DND-41 (cell line): ENCODE results near the gene RSPH3.

Source experiments
- ATAC-seq: fragments of 200-7000 bp; cut with Tn5 transposase; 3 replicates; pipeline ENCODE4 v1.9.1; 2021; ENCODE audit warnings: low read depth; ENCODE audit not compliant: insufficient read depth
- DNase-seq: peaks from one replicate; pipeline ENCODE4 v3.0.0-alpha.2; 2020
- H2AFZ ChIP-seq: 2 replicates; pipeline ENCODE4 v1.6.0; 2012; ENCODE audit warnings: low read depth, low read length
- H3K27ac ChIP-seq: 2 replicates; pipeline ENCODE4 v1.5.1; 2012; ENCODE audit warnings: low read length, inconsistent platforms
- H3K27me3 ChIP-seq: fragments of 200-600 bp; sonication (generic); 2 replicates; pipeline ENCODE4 v1.6.0; 2012; ENCODE audit warnings: low read length, mild to moderate bottlenecking, inconsistent platforms; ENCODE audit not compliant: insufficient read depth, poor library complexity
- H3K36me3 ChIP-seq: 2 replicates; pipeline ENCODE4 v1.5.1; 2012; ENCODE audit warnings: low read length, inconsistent platforms; ENCODE audit not compliant: insufficient read depth
- H3K4me1 ChIP-seq: 2 replicates; pipeline ENCODE4 v1.5.1; 2012; ENCODE audit warnings: mild to moderate bottlenecking, low read length; ENCODE audit not compliant: insufficient read depth
- H3K4me2 ChIP-seq: 2 replicates; pipeline ENCODE4 v1.6.0; 2012; ENCODE audit warnings: mild to moderate bottlenecking, moderate library complexity, low read length, inconsistent platforms; ENCODE audit not compliant: insufficient read depth
- H3K4me3 ChIP-seq, 2 experiments: fragments of 200-600 bp in 1 of 2; shearing (Covaris generic) in 1 of 2; 2 replicates each; pipeline ENCODE4 v1.5.1; 2012 to 2016; ENCODE audit warnings: inconsistent platforms in 2 of 2, low read length in 2 of 2, mild to moderate bottlenecking in 2 of 2, low read depth in 1 of 2, moderate library complexity in 1 of 2
- H3K79me2 ChIP-seq: 2 replicates; pipeline ENCODE4 v1.6.0; 2012; ENCODE audit warnings: low read length, inconsistent platforms; ENCODE audit not compliant: insufficient read depth
- H3K9ac ChIP-seq: 2 replicates; pipeline ENCODE4 v1.6.0; 2012; ENCODE audit warnings: low read depth, mild to moderate bottlenecking, inconsistent platforms, low read length, moderate library complexity
- H3K9me3 ChIP-seq: 2 replicates; pipeline ENCODE4 v1.5.1; 2012; ENCODE audit warnings: low read length, moderate library complexity, mild to moderate bottlenecking, inconsistent platforms; ENCODE audit not compliant: insufficient read depth, severe bottlenecking
- H4K20me1 ChIP-seq: 2 replicates; pipeline ENCODE4 v1.6.0; 2012; ENCODE audit warnings: low read length; ENCODE audit not compliant: insufficient read depth
- CTCF ChIP-seq: IDR thresholded peaks from 2 replicates; pipeline ENCODE4 v1.5.1; 2012; ENCODE audit warnings: borderline replicate concordance, low read length, moderate library complexity, mild to moderate bottlenecking; ENCODE audit not compliant: poor library complexity, severe bottlenecking; ENCODE audit errors: extremely low read depth
- EZH2 ChIP-seq: IDR thresholded peaks from 3 replicates; pipeline ENCODE4 v1.6.1; 2012; ENCODE audit warnings: borderline replicate concordance, low read depth, mild to moderate bottlenecking, moderate library complexity, low read length, inconsistent platforms; ENCODE audit not compliant: severe bottlenecking

RSPH3 gene

GRCh38 chr6:159042826-159043181, 42.8 kb upstream of the RSPH3 start:
- no peak overlapping the region for H2AFZ ChIP-seq
- H3K4me3 ChIP-seq, result peak overlapping the region in 1 of 2 experiments; percentile 65; a peak in 2 of 4 replicates
- no peaks in the 10 kb centered on the region for H3K9me3 ChIP-seq
- peak overlapping the region; percentile 82 for H3K27ac ChIP-seq
- peaks cover 41% of the 10 kb centered on the region for H3K4me1 ChIP-seq
- no peaks in the 10 kb centered on the region for H3K27me3 ChIP-seq
- no peak for ATAC-seq
- peak overlapping the region; percentile 60; the same call in 1 of the 2 replicates for H3K9ac ChIP-seq
- no peaks in the 10 kb centered on the region; the same call in 1 of the 2 replicates for H4K20me1 ChIP-seq
- peak overlapping the region; percentile 69 for H3K4me2 ChIP-seq
- TF ChIP-seq EZH2 (no peak), CTCF (no peak)
- H3K79me2 ChIP-seq, result no peaks in the 10 kb centered on the region
- peaks cover 49% of the 10 kb centered on the region for H3K36me3 ChIP-seq
- DNase-seq, result no peak

- Histone ChIP-seq H2AFZ (no peak overlapping the region; the same call in 1 of the 2 replicates), H3K36me3 (peaks cover 54% of the 10 kb centered on the region), H3K4me1 (peaks cover 41% of the 10 kb centered on the region), H3K27ac (peak overlapping the region; percentile 82), H3K4me3 (peak overlapping the region in 1 of 2 experiments; percentile 65; a peak in 1 of 4 replicates), H3K9ac (peak overlapping the region; percentile 60), H3K9me3 (no peaks in the 10 kb centered on the region), H4K20me1 (no peaks in the 10 kb centered on the region; the same call in 1 of the 2 replicates), H3K79me2 (no peaks in the 10 kb centered on the region), H3K27me3 (no peaks in the 10 kb centered on the region), H3K4me2 (peak overlapping the region; percentile 69)
- ATAC-seq (peak; percentile 60), DNase-seq (peak; percentile 77)
- TF ChIP-seq EZH2 (no peak), CTCF (peak; percentile 100)
Observed at GRCh38 chr6:159042003-159042825, 42.2 kb upstream of the RSPH3 start.

- DNase-seq (no peak), ATAC-seq (no peak)
- H3K4me1 ChIP-seq, result peaks cover 41% of the 10 kb centered on the region
- H3K9ac ChIP-seq, result no peak overlapping the region
- no peak overlapping the region for H2AFZ ChIP-seq
- peaks cover 62% of the 10 kb centered on the region for H3K36me3 ChIP-seq
- H3K27me3 ChIP-seq, result no peaks in the 10 kb centered on the region
- no peak overlapping the region for H3K27ac ChIP-seq
- H4K20me1 ChIP-seq, result peaks cover under 1% of the 10 kb centered on the region; the same call in 1 of the 2 replicates
- H3K79me2 ChIP-seq, result no peaks in the 10 kb centered on the region
- TF ChIP-seq CTCF, result no peak
- TF ChIP-seq EZH2, result no peak
- H3K9me3 ChIP-seq, result no peaks in the 10 kb centered on the region
- no peak overlapping the region for H3K4me3 ChIP-seq
- H3K4me2 ChIP-seq, result no peak overlapping the region
Observed at GRCh38 chr6:159041181-159041580, 41.2 kb upstream of the RSPH3 start.
